NCI-H1092 treated with DMSO at 0.1 percent for 48 hours (cell line): ENCODE results near the gene FGD5.

Experiments
- DNase-seq: peaks from one replicate; lab custom pipeline; 2025; lab: John Stamatoyannopoulos, UW

Gene FGD5

DNA sequence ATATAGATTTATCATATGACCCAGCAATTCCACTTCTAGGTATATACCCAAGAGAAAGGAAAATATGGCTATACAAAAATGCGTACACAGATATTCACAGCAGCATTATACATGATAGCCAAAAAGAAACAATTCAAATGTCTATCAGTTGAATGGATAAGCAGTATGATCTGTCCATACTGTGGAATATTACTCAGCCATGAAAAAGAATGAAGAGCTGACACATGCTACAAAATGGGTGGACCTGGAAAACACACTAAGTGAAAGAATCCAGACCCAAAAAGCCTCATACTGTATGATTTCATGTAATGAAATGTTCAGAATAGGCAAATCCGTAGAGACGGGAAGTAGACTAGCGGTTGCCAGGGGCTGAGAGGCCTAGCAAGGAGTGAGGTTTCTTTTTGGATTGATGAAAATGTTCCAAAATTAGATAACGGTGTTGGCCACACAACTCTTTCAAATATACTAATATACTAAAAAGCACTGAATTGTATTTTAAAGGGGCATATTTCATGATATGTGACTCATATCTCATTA lies 33.4 kb downstream of the FGD5 start:
- no peak for DNase-seq

DNA sequence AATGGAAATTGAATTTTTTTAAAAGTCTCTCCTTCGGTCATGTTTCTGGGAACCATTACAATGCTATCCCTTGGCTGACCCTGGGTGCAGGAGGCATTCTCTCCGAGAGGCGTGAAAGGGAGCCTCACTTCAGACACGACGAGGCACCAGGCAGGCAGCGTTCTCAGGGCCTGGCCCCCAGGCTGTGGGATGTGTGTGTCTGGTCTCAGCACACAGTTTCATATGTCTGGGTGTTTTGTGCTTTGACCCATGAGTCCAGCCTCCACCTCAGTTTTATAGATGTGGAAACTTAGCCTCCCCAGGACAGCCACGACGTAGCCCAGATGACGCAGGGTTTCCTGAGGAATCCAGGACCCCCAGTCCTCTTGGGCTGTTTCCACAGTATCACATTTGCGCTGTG lies 34.0 kb downstream of the FGD5 start:
- DNase-seq, result no peak

DNA sequence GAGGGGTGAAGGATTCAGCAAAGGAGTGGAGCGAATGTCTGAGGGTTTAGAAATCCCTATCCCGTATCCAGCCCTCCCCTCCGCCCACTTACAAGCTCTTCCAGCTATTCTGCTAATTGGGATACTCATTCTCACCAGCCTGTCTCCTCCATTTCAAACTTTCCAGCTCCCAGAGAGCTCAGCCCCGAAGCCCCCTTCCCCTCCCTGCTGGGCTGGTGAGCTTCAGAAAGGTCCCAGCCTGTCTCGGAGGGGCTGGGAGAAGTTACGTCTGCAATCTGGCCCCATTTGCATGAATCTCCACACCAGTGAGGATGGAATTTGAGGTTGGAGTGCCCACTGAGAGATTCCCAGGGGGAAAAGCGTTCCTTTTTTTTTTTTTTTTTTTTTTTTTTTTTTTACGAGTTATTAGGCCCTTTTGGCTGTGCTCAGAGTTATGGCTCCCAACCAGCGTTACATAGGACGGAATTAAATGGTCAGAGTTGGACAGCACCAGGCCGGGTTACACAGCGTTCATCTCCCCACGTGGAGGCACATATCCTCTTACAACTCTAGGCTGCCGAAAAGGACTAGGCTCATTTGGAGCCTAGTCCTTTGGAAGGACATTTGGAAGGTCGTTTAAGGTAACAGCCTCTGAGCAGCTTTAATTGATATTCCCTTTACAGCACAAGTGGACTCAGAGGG lies 34.6 kb downstream of the FGD5 start:
- DNase-seq, result no peak

DNA sequence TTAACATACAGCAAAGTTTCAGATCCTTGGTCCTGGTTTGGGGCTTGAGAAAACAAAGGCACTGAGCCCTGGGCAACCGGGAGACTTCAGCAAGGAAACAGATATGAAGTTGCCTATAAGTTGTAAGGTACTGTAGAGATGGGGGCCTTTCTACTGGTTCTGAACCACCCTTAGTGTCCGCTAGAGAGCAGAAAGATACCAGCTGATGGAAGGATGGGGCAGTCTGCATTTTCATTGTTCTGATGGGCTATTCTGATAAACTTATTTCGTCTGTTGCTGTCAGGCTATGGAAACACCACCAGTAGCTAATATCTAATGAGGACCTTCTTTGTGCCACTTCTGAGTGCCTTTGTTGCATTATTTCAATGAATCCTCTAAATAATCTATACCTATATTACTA lies 38.7 kb downstream of the FGD5 start:
- no peak for DNase-seq

DNA sequence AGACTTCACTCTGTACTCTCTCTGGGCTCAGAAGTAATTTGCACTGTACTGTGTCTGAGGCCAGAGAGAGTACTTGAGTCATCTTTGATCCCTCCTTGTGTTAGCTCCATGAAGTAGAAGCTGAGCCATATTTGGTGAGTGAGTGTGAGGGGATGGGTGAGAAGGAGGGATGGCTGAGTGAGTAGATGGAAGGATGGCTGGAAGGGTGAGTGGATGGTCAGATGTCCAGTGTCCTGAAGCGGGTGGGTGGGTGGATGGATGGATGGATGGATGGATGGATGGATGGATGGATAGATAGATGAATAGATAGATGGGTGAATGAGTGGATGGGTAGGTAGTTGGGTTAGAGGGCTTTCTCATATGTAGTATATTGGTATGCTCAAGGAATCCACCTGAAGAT lies 39.3 kb downstream of the FGD5 start:
- no peak for DNase-seq

DNA sequence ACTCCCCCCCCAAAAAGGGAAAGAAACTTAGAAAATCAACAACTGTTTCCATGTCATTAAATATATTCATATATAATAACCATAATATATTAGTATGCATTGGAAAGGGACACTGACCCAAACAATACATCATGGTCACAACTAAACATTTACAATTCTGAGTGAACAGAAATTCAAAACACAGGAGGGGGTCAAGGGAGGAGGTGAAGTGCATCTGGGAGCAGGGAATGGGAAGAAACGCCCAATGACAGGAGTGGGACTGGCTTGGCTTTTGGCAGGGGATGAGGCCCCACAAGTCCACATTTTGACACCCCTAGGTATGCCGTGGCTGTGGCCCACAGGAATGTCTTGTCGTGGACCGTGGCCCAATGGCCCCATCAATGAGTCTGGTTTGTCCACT lies 41.1 kb downstream of the FGD5 start:
- no peak for DNase-seq

DNA sequence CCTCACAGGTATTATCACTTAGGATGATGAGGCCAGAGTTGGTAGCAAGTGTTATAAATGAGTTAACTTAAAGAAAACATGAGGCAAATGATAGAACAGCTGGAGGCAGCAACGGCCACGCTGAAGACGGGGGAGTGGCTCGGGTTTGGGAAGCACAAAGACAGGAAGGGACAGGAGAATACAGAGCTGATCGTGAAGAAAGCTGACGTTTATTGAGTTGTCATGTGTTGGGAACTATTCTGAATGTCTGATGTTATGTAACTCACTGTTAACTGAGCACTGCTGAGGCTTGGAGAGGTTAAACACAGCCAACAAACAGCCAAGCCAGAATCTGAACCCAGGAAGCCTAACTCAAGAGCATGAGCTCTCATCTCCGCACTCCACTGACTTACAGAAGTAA lies 42.3 kb downstream of the FGD5 start:
- DNase-seq, result no peak

DNA sequence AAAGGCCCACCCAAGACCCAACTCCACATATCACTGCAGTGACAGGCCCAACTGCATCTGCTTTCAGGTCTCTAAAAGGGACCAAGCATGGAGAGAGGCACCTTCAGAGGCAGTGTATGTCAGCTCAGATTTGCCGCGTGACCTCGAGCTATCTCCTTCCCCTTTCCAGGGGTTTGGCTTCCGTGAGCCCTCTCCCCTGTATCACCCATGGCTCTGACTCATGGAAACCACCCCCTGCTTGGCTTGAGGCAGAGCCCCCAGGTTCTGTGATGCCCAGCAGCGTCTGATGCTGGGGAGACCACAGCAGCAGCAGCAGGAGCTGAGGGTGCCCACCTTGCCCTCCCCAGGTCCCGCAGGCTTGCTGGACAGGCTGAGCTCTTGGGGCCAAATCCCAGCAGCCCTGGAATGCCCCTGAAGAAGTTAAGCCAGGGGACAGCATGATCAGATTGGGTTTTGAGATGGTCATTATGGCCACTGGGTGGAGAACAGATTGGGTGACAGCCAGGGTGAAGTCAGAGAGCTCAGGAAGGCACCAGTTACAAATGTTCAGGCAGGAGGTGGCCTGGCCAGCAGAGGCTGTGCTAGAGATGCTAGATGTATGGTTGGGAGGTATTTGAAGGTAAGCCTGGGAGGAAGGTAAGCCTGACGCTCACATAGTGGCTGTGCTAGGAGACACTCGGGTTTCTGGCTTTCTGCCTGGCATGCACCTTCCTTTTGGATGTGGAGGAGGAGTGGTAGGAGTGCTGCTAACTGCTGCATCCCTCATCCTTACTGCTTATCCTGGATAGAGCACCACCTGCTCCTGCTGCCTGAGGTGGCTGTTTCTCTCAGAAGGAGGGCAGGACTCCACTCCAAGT lies 42.9 kb downstream of the FGD5 start:
- no peak for DNase-seq

DNA sequence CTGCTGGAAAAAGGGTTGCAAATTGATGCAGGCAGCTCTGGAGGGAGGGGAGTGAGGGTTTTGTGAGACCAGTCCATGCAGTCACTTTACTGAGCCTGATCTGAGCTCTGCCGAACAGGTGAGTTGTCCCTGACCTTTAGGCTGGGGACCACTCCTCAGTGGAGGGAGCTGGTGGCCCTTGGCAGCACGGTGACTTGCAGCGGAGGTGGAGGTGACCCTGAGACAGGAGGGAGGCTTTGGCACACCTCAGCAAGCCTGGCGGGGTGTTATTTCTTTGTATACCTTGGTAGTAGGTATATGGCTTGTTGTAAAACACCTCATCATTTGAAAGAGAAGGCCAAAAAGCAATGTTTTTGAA lies 43.5 kb downstream of the FGD5 start:
- no peak for DNase-seq

DNA sequence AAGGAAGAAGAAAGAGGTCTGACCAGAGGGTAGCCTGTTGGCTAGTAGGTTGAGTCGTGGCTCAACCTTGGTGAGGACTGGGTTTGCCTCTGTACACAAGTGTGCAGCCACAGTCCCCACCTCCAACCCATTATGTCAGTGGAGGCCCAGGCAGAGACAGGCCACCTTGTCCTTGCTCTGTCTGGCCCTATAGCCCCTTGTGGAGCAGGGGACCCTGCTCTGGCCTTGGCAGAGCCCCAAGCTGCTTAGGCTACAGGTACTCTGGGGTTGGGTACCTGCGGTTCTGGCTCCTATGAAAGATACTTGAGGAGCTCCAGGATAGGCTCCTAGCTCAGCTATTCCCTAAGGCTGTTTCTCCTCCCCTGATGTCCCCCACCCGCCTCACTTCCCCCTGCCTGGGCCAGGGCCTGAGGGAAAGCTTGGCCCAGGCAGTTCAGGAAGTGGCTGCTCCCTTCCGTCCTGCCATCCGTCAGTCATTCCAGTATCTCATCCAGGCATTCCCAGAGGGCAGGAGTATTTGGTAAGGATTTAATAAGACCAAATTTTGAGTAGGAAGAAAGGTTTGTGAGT lies 44.0 kb downstream of the FGD5 start:
- no peak for DNase-seq

DNA sequence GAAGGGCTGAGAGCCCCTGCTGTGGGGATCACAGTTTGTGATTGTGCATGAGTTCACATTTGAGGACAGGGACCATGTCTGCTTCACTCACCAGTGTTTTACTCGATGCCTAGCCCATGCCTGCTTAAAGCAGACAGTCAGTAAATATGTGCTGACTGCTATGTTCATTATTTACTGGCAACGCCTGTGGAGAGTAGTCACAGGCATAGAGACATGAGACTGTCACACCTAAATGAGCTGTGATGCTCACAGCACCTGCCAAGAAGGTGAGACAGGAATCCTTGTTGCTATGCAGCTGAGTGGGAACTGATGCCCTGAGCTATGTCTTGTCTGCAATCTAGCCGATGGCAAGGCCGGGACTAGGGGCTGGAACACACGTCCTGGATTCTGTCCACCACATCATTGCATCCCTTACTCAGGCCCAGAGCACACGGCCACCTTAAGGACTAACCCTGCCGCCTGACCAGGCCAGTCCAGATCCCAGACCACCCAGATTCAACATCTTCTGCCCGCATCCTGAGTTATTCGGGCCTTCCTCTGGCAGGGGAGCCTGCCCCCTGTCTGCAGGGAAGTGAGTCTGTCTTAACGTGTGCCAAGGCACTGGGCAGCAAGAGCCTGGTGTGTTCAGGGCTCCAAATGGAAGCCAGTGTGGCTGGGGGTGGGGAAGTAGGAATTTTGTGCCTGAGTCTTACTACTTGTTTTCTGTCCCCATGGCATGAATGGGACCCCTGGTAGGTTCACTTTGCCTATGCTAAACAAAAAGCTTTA lies 44.8 kb downstream of the FGD5 start:
- no peak for DNase-seq

DNA sequence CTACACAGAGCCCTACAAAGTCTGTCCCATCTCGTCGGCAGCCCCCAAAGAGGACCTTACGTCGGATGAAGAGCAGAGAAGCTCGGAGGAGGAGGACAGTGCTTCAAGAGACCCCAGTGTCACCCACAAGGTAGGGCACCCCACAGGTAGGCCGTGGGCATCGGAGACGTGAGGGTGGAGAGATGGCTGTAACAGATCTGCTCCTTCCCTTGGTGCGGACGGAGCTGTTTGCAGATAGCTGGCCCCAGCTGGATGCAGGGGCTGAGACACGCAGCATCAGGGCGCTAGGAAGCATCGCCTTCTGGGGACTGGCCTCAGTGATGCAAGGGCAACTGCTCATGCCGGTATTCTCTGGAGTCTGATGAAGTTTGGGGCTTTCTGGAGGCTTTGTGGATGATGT lies 45.4 kb downstream of the FGD5 start:
- no peak for DNase-seq

DNA sequence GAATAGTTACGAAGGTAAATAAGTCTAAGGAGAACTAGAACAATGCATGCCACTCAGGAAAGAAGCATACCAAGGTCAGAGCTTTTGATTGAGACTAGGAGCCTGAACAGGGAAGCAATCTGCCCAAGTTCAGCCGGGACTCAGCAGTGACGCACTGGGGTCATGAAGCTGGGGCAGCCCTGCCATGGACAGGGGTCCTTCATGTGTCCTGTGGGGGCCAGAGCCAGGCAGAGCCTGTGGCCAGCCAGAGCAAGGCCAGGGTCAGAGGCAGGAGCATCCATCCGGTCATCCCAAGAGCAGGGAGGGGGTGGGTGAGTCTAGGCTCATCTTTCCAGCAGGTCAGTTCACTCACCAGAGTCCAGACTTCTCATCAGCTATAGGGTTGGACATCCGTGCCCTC lies 47.9 kb downstream of the FGD5 start:
- DNase-seq, result no peak

DNA sequence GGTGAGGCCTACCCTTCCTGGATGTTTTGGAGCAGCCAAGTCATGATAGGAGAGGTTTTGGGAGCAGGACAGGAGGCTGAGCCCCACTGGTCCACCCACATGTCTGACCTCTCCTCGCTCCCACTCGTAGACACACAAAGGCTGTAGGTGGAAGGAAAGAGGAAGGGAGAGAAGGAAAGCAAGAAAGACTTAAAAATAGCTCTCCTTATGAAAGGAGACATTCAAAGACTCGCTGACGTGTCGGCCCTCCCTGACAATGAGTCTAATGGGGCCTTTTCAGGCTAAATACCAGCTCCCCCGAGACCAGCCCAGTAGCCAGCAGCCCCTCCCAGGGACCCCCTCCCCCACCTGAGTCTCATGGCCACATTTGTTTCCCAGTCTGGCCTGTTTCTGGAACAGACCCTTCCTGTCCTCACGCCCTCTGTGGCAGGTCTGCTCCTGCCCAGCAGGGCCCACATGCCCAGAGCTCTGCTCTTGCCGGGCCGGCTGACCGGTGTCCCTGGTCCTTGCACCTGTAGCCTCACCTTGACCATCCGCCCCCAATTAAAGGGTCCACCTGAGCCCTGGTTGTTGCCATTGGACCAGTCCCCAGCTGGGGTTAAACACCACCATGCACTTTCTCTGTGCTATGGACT lies 49.3 kb downstream of the FGD5 start:
- DNase-seq, result no peak

DNA sequence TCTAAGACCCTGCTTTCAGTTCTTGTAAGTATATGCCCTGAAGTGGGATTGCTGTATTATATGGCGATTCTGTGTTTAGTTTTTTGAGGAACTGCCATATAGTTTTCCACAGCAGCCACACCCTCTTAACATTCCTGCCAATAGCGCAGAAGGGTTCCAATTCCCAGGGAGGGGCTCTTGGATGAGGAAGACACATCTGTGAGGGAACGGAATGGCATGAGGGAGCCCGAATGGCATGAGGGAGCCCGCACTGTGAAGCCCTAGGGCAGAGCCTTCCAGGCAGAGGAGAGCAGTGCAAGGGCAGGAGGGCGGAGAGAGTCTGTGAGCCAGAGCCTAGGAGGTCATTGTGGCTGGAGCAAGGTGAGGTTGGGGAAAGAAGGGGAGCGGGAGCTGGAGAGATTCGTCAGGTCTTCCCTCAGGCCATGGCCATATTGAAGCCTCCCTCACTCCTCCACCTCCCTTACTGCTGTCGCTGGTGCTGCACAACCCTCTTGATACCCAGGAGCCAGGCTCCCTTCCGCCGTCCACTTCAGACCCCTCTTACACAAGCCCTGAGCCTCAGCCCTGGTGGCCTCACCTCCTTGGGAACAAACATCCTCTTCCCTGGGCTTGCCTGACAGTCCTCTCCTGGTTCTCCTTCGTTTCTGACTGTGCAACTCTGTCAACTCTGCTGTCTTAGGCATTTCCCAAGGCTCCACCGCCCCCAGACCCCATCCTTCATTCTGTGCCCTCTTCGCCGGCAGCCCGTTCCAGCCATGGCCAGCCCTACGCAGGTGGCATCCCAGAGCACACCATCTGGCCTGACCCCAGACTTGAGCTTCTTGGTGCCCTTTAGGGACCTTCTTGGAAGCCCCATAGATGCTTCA lies 51.4 kb downstream of the FGD5 start:
- no peak for DNase-seq

DNA sequence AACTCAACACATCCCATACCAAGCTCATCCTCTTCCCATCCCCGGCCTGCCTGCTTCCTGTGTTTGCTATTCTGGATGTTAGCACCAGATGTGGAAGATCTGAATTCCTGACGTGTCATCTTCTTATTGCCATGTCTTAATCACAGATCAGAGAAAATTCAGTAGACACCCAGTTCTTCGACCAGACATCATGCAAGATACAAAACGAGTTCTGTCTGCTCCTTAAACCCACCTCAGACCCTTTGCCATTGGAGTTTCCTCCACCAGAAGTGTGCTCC lies 52.0 kb downstream of the FGD5 start:
- no peak for DNase-seq

DNA sequence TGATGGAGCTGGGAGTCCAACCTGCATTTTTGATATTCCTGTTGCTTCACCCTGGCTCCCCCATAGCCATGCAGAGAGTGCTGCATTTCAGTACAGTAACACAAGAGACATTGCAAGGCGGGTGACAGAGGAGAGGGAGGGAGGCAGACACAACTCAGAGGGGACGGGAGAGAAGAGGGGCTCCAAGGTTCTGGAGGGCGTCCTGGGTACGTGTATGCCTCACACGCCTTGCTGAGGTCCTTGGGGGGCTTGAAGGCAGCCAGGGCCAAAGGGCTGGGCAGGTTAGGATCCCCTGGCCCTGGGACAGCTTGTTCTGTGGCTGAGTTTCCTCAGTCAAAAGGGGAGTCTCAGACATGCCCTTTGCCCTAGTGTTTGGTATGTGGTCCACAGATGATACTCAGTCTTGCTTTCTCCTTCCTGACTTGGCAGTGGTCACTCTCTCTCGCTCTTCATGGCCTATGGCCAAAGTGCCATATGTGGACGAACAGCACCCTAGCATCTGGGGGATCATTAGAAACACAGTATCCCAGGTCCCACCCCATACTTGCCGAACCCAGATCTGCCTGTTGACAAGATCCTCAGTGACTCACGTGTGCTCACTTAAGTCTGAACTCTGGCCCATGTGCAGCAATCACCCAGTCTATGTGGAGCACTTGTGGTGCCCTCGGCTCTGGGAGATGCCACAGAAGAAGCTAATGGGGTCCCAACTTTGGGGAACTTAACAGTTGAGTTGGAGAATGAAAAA lies 52.9 kb downstream of the FGD5 start:
- DNase-seq, result no peak

DNA sequence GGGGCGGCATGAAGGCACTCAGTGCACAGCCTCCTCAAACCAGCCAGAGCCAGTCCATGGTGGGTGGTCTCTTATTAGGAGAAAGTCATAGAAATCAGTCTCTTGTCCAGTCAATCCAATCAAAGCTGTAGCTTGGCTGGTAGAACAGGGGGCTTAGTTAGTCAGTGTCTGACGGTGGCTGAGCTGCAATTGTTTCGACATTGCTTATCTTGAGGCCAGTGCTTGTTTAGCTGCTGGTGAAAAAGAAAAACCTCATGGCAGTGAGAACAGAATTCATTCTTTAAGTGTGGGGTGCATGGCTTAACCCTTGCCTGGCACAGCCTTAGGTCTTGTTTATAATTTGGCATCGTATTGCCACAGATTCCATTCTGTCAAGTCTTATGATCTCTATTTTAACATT lies 53.9 kb downstream of the FGD5 start:
- DNase-seq, result no peak

DNA sequence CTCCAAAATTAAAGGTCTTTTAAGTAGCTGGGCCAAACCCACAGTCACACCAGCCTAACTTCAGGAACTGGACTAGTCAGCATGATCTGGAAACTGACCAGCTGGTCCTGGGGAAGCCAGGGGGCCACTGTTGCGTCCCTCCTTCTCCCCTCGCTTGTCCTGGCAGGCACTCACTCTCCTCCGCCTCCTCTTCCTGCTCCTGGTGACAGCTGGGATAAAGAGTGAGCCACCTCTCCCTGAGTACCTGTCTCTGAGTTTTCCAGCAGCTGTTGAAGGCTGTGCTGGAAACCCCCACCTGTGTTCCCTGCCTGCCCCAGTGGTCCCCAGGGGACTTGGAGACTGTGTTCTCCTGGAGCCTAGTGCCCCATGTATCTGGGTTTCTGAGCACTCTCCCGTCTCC lies 56.0 kb downstream of the FGD5 start:
- DNase-seq, result no peak

DNA sequence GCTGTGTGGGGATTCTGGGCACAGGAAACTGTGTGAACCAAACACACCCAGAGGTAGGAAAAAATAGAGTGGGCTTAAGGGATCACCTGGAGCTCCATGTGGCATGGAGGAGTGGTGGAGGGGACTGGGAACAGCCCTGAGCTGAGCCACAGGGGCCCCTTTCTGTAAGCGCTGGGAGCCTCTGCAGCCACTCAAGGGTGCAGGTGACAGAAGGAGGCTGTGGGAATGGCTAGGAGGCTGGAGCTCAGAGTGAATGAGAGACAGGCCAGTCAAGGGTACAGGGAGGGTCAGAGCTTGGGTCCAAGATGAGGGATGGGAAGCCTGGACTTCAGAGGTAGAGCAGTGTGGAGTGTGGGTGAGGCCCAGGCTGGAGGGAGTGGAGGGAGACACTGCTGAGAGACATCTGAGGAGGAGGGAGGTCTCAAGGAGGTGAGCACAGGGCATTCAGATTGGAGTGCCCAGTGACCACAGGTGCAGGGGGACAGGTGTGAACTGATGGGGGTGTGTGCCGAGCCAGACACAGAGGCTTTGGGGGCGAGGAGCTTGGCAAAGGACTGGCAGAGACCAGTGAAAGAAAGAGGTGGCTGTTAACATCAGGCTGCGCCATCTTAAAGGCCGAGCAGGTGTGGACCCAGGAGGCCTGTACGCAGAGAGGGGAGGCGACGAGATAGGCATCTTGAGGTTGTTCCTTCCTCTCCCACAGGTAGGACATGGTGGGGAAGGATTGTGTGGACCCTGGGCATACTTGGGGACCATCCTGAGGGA lies 56.8 kb downstream of the FGD5 start:
- DNase-seq, result no peak
